ENCODE results near the gene MLYCD. TPM values are rescaled to one million over a fixed set of nuclear protein-coding genes. Genes with fewer than 3 reads are reported as not detected.

The MLYCD gene
- total and polyA plus RNA-seq, 2 experiments from 2014 or later: 3.2 to 7.2 TPM

- ATAC-seq (peak; percentile 50), DNase-seq (ENCODE audit: low spot score) (no peak)
- Histone ChIP-seq H3F3A (replicated peaks; ENCODE audit: low read depth) (no peaks in the 10 kb centered on the region), H3K36me3 (ENCODE audit: insufficient read depth) (no peaks in the 10 kb centered on the region), H3K27me3 (ENCODE audit: insufficient read depth) (no peaks in the 10 kb centered on the region), H4K20me1 (replicated peaks; ENCODE audit: insufficient read depth) (no peaks in the 10 kb centered on the region), H3K4me3 (no peak overlapping the region), H3K79me2 (replicated peaks; ENCODE audit: insufficient read depth) (no peaks in the 10 kb centered on the region), H3K4me2 (no peak overlapping the region), H3K27ac (ENCODE audit: low read depth) (no peak overlapping the region), H3K4me1 (ENCODE audit: insufficient read depth) (no peaks in the 10 kb centered on the region), H2AFZ (peak overlapping the region; percentile 72; the same call in 1 of the 2 replicates), H3K9me2 (ENCODE audit: insufficient read depth) (no peaks in the 10 kb centered on the region)
- H3K27me3 Mint-ChIP-seq (ENCODE audit: insufficient read depth, low read depth, poor library complexity): peaks cover 2% of the 10 kb centered on the region
- no peak overlapping the region for H3K27ac Mint-ChIP-seq
- H3K9me3 Mint-ChIP-seq: peaks cover 9% of the 10 kb centered on the region
- H3K36me3 Mint-ChIP-seq (ENCODE audit: low read depth): no peaks in the 10 kb centered on the region; the same call in 2 of the 3 replicates
- TF ChIP-seq CREB1 (CRISPR knock-in tag; IDR thresholded peaks at IDR 0.05; ENCODE audit: low read depth) (no peak), JUNB (IDR thresholded peaks at IDR 0.05; ENCODE audit: unreplicated experiment) (no peak), NANOG (IDR thresholded peaks at IDR 0.05; ENCODE audit: borderline replicate concordance) (no peak), ZNF331 (CRISPR knock-in tag; IDR thresholded peaks at IDR 0.05; ENCODE audit: low read depth) (no peak), POLR2AphosphoS5 (IDR thresholded peaks at IDR 0.05; ENCODE audit: low read depth) (no peak), REST (IDR thresholded peaks at IDR 0.05; ENCODE audit: unreplicated experiment) (no peak)
- TF ChIP-seq, protein P1, sequence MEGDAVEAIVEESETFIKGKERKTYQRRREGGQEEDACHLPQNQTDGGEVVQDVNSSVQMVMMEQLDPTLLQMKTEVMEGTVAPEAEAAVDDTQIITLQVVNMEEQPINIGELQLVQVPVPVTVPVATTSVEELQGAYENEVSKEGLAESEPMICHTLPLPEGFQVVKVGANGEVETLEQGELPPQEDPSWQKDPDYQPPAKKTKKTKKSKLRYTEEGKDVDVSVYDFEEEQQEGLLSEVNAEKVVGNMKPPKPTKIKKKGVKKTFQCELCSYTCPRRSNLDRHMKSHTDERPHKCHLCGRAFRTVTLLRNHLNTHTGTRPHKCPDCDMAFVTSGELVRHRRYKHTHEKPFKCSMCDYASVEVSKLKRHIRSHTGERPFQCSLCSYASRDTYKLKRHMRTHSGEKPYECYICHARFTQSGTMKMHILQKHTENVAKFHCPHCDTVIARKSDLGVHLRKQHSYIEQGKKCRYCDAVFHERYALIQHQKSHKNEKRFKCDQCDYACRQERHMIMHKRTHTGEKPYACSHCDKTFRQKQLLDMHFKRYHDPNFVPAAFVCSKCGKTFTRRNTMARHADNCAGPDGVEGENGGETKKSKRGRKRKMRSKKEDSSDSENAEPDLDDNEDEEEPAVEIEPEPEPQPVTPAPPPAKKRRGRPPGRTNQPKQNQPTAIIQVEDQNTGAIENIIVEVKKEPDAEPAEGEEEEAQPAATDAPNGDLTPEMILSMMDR (conservative IDR thresholded peaks at IDR 0.05; ENCODE audit: low read depth in 2 of 2): peak in 1 of 2 experiments; percentile 23; a peak in 2 of 4 replicates
- no peak overlapping the region for H3K4me3 Mint-ChIP-seq
- H3K4me1 Mint-ChIP-seq: peaks cover 6% of the 10 kb centered on the region; the same call in 2 of the 3 replicates
Observed at GRCh38 chr16:83886199-83886971, 12.5 kb upstream of the MLYCD start.

DNA sequence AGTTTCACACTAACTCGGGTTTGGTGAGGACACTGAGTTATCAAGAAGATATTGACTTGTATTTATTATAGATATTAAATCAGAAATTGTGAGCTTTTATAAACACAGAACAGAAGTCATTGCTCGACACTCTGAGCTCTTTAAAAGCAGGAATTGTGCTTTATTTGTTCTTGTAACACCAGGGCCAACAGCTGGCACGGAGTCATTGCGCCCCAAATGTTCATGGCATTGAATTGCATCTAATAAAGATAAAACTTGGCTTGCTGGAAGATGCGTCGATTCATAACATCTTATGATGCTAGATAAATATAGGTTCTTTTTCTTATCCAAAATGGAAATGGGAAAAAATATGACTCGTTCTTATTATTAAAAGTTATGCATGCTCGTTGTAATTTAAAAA lies 11.8 kb upstream of the MLYCD start:
- no peak overlapping the region for H3K4me2 ChIP-seq
- DNase-seq (ENCODE audit: low spot score): peak; percentile 54

More for the DNA sequence above, 11.8 kb upstream of the MLYCD start:
- Mint-ChIP-seq H3K27ac (no peak overlapping the region), H3K27me3 (ENCODE audit: insufficient read depth, low read depth, poor library complexity) (peaks cover 2% of the 10 kb centered on the region), H3K4me3 (no peak overlapping the region), H3K36me3 (ENCODE audit: low read depth) (peaks cover 3% of the 10 kb centered on the region; the same call in 1 of the 3 replicates), H3K4me1 (peaks cover 6% of the 10 kb centered on the region; the same call in 2 of the 3 replicates), H3K9me3 (peaks cover 13% of the 10 kb centered on the region)
- no peaks in the 10 kb centered on the region for H3K4me1 ChIP-seq (ENCODE audit: insufficient read depth)
- no peak overlapping the region for H2AFZ ChIP-seq
- H3K36me3 ChIP-seq (ENCODE audit: insufficient read depth): no peaks in the 10 kb centered on the region
- H3K9me2 ChIP-seq (ENCODE audit: insufficient read depth): no peaks in the 10 kb centered on the region
- no peaks in the 10 kb centered on the region for H3K27me3 ChIP-seq (ENCODE audit: insufficient read depth)
- H4K20me1 ChIP-seq (replicated peaks; ENCODE audit: insufficient read depth): no peaks in the 10 kb centered on the region
- peak; percentile 45 for ATAC-seq
- H3K27ac ChIP-seq (ENCODE audit: low read depth): no peak overlapping the region
- no peak overlapping the region for H3K4me3 ChIP-seq
- no peaks in the 10 kb centered on the region for H3K79me2 ChIP-seq (replicated peaks; ENCODE audit: insufficient read depth)
- no peaks in the 10 kb centered on the region for H3F3A ChIP-seq (replicated peaks; ENCODE audit: low read depth)
- TF ChIP-seq POLR2AphosphoS5 (IDR thresholded peaks at IDR 0.05; ENCODE audit: low read depth): no peak
- TF ChIP-seq, protein P1 (conservative IDR thresholded peaks at IDR 0.05; ENCODE audit: low read depth in 2 of 2): peak; percentile 53 to 61

Measured in GM23338 (cell line).